Keratinocyte (primary cell): ENCODE results near the gene GID8. TPM values are rescaled to one million over a fixed set of nuclear protein-coding genes. Genes with fewer than 3 reads are reported as not detected.

Experiments used
- DNase-seq: peaks from one replicate; pipeline ENCODE4 v3.0.0-alpha.2; 2011; ENCODE audit warnings: low read depth, missing footprints, low spot score
- FAIRE-seq: peaks from 2 replicates; lab custom pipeline; 2011; peaks lifted over from hg19 to GRCh38; lab: Jason Lieb, UNC
- H2AFZ ChIP-seq: 2 replicates; pipeline ENCODE4 v1.6.0; 2012; ENCODE audit warnings: low read length, control low read depth, inconsistent platforms; ENCODE audit not compliant: control insufficient read depth
- H3K27ac ChIP-seq: 2 replicates; pipeline ENCODE4 v1.5.1; 2011; ENCODE audit warnings: low read length; ENCODE audit not compliant: control insufficient read depth, insufficient read depth
- H3K27me3 ChIP-seq: 3 replicates; pipeline ENCODE4 v1.6.0; 2011; ENCODE audit warnings: low read length; ENCODE audit not compliant: control insufficient read depth, insufficient read depth; ENCODE audit errors: extremely low read depth
- H3K36me3 ChIP-seq, 2 experiments: 2 replicates in 1 of 2; 3 replicates in 1 of 2; pipeline ENCODE4 v1.5.1; 2011; ENCODE audit warnings: low read length in 2 of 2, mild to moderate bottlenecking in 1 of 2; ENCODE audit not compliant: control insufficient read depth in 2 of 2, insufficient read depth in 2 of 2; ENCODE audit errors: extremely low read depth in 1 of 2
- H3K4me1 ChIP-seq: 3 replicates; pipeline ENCODE4 v1.5.1; 2011; ENCODE audit warnings: low read length; ENCODE audit not compliant: control insufficient read depth, insufficient read depth; ENCODE audit errors: extremely low read depth
- H3K4me2 ChIP-seq: 3 replicates; pipeline ENCODE4 v1.6.0; 2011; ENCODE audit warnings: low read depth, low read length; ENCODE audit not compliant: control insufficient read depth, insufficient read depth; ENCODE audit errors: extremely low read depth
- H3K4me3 ChIP-seq, 3 experiments: fragments of 200-600 bp in 1 of 3; sonication (generic) in 1 of 3; 2 replicates in 2 of 3; 3 replicates in 1 of 3; pipeline ENCODE4 v1.5.1; 2011 to 2016; ENCODE audit warnings: low read length in 3 of 3, mild to moderate bottlenecking in 3 of 3, control low read depth in 2 of 3, inconsistent platforms in 1 of 3, low read depth in 1 of 3, mixed read lengths in 1 of 3, mixed run types in 1 of 3, moderate library complexity in 1 of 3; ENCODE audit not compliant: control insufficient read depth in 2 of 3, insufficient read depth in 2 of 3; ENCODE audit errors: extremely low read depth in 1 of 3
- H3K79me2 ChIP-seq: 2 replicates; pipeline ENCODE4 v1.6.0; 2012; ENCODE audit warnings: low read length; ENCODE audit not compliant: control insufficient read depth, insufficient read depth
- H3K9ac ChIP-seq: 3 replicates; pipeline ENCODE4 v1.6.0; 2011; ENCODE audit warnings: low read length; ENCODE audit not compliant: control insufficient read depth, insufficient read depth; ENCODE audit errors: extremely low read depth
- H3K9me1 ChIP-seq: 3 replicates; pipeline ENCODE4 v1.6.0; 2011; ENCODE audit warnings: low read length; ENCODE audit not compliant: control insufficient read depth, insufficient read depth; ENCODE audit errors: extremely low read depth
- H3K9me3 ChIP-seq: 2 replicates; pipeline ENCODE4 v1.5.1; 2012; ENCODE audit warnings: low read depth, low read length; ENCODE audit not compliant: control insufficient read depth
- H4K20me1 ChIP-seq: 3 replicates; pipeline ENCODE4 v1.6.0; 2011; ENCODE audit warnings: low read length; ENCODE audit not compliant: control insufficient read depth, insufficient read depth; ENCODE audit errors: extremely low read depth
- CTCF ChIP-seq, 3 experiments: IDR thresholded peaks in 1 of 3; conservative IDR thresholded peaks in 1 of 3; optimal IDR thresholded peaks in 1 of 3; 2 replicates in 2 of 3; 3 replicates in 1 of 3; pipeline versions ENCODE3 to v1.5.1; 2011; ENCODE audit warnings: low read length in 3 of 3, mild to moderate bottlenecking in 3 of 3, moderate library complexity in 2 of 3, control low read depth in 1 of 3, inconsistent platforms in 1 of 3; ENCODE audit not compliant: insufficient read depth in 2 of 3; ENCODE audit errors: extremely low read depth in 1 of 3
- EZH2 ChIP-seq: IDR thresholded peaks from one replicate; pipeline ENCODE4 v1.6.1; 2012; ENCODE audit warnings: inconsistent platforms, mild to moderate bottlenecking, low read length, moderate library complexity
- dilution Hi-C: fragments of 300-500 bp; cut with MboI; formaldehyde crosslinking; loops from one replicate; pipeline ENCODE4 v1.7.0; 2020; ENCODE audit warnings: low sequenced_read_pairs; ENCODE audit not compliant: extremely low pct_ligation_motif_present
- polyA minus RNA-seq, 3 experiments: library from RNA; depleted of rRNA, polyadenylated mRNA; stranded (reverse); fragments of >200 nt; gene quantifications; 1 replicate in 1 of 3; 2 replicates in 1 of 3; 3 replicates in 1 of 3; pipeline ENCODE4 v1.2.3, GENCODE V29; 2011
- polyA plus RNA-seq, 5 experiments: library from polyadenylated mRNA; depleted of rRNA in 3 of 5; stranded (reverse) in 3 of 5; stranded (forward) in 1 of 5; unstranded in 1 of 5; fragments of >200 nt; gene quantifications; 1 replicate in 1 of 5; 2 replicates in 3 of 5; 3 replicates in 1 of 5; pipeline versions ENCODE4 v1.2.1 to v1.2.3, GENCODE V29; 2011 to 2012; ENCODE audit warnings: missing spikeins in 2 of 5, low read depth in 1 of 5, low replicate concordance in 1 of 5

GID8 gene
- polyA plus RNA-seq = 20.7 to 27.9 TPM (median 23.7 TPM) in 3 replicates
- 24.2 TPM for polyA plus RNA-seq (2011; ENCODE audit: low read depth)
- polyA plus RNA-seq (2011; cell fraction: cytosol; rRNA removed) = 21.9 and 23.8 TPM in 2 replicates
- polyA plus RNA-seq (2011; cell fraction: nucleus; rRNA removed) = 20.3 and 22.4 TPM in 2 replicates
- polyA plus RNA-seq (2012; ENCODE audit: low replicate concordance) = 24.1 and 35.8 TPM in 2 replicates
- polyA minus RNA-seq = 26.7 to 29.3 TPM (median 28.8 TPM) in 3 replicates
- 18.8 TPM for polyA minus RNA-seq (2011; cell fraction: cytosol; rRNA and poly(A)+ RNA removed)
- 11.2 and 16.0 TPM in 2 replicates for polyA minus RNA-seq (2011; cell fraction: nucleus; rRNA and poly(A)+ RNA removed)

- Histone ChIP-seq H3K9ac (peak within 1 kb of the TSS; percentile 96), H3K79me2 (peaks cover 82% of the 10 kb centered on the region), H3K27ac (peak within 1 kb of the TSS; percentile 87), H3K9me3 (no peaks in the 10 kb centered on the region), H3K9me1 (no peaks in the 10 kb centered on the region), H4K20me1 (no peaks in the 10 kb centered on the region), H3K27me3 (no peaks in the 10 kb centered on the region), H3K36me3 (peaks cover 27 to 48% of the 10 kb centered on the region in 2 experiments), H3K4me2 (peak within 1 kb of the TSS; percentile 92), H2AFZ (peak within 1 kb of the TSS; percentile 79), H3K4me3 (peak within 1 kb of the TSS; percentile 96 to 99 (median 97)), H3K4me1 (peaks cover 17% of the 10 kb centered on the region)
- no peak for TF ChIP-seq CTCF (optimal IDR thresholded peaks at IDR 0.05 in 1 of 3, IDR thresholded peaks at IDR 0.05 in 1 of 3, conservative IDR thresholded peaks at IDR 0.05 in 1 of 3; ENCODE audit: extremely low read depth in 1 of 3, insufficient read depth in 2 of 3, low read length in 3 of 3)
- no peak for TF ChIP-seq EZH2
- dilution Hi-C loops = no loop called here
- DNase-seq = no peak
- no peak for FAIRE-seq
These were observed at the start of gene GID8 for GRCh38 chr20:62938105-62938888. Gene GID8, plus strand, starts transcription at chr20:62938147. Its CDS starts 3,356 bp downstream, at chr20:62941503.

GRCh38 chr20:62888406-62888805 lies 49.5 kb upstream of the GID8 start:
- no peaks in the 10 kb centered on the region for H3K4me1 ChIP-seq
- no peaks in the 10 kb centered on the region for H3K27me3 ChIP-seq
- dilution Hi-C loops = no loop called here
- no peak overlapping the region for H2AFZ ChIP-seq
- H4K20me1 ChIP-seq = no peaks in the 10 kb centered on the region
- H3K27ac ChIP-seq = no peak overlapping the region
- FAIRE-seq (no peak), DNase-seq (no peak)
- TF ChIP-seq EZH2 (no peak), CTCF (optimal IDR thresholded peaks at IDR 0.05 in 1 of 3, IDR thresholded peaks at IDR 0.05 in 1 of 3, conservative IDR thresholded peaks at IDR 0.05 in 1 of 3; ENCODE audit: extremely low read depth in 1 of 3, insufficient read depth in 2 of 3, low read length in 3 of 3) (no peak)
- no peak overlapping the region for H3K9ac ChIP-seq
- no peak overlapping the region for H3K4me2 ChIP-seq
- no peak overlapping the region for H3K4me3 ChIP-seq
- peaks cover 41 to 46% of the 10 kb centered on the region in 2 experiments for H3K36me3 ChIP-seq
- H3K79me2 ChIP-seq = no peaks in the 10 kb centered on the region
- no peaks in the 10 kb centered on the region for H3K9me3 ChIP-seq
- H3K9me1 ChIP-seq = no peaks in the 10 kb centered on the region
